Loucy (cell line): ENCODE measurements around the gene FAM107B.

Source experiments
- H2AFZ ChIP-seq: fragments of 200-600 bp; sonication (generic); 2 replicates; pipeline ENCODE4 v1.6.0; 2016; ENCODE audit warnings: antibody characterized with exemption, mild to moderate bottlenecking, low read length, moderate library complexity
- H3F3A ChIP-seq: fragments of 200-600 bp; 2 replicates; pipeline ENCODE4 v1.6.0; 2016; ENCODE audit warnings: antibody characterized with exemption, low read depth, mild to moderate bottlenecking
- H3K27me3 ChIP-seq: fragments of 200-600 bp; sonication (generic); 2 replicates; pipeline ENCODE4 v1.6.1; 2014; ENCODE audit warnings: low read length, mild to moderate bottlenecking; ENCODE audit not compliant: insufficient read depth, poor library complexity, severe bottlenecking
- H3K36me3 ChIP-seq: fragments of 200-600 bp; sonication (generic); 2 replicates; pipeline ENCODE4 v1.6.1; 2016; ENCODE audit warnings: low read length; ENCODE audit not compliant: insufficient read depth
- H3K4me1 ChIP-seq: fragments of 200-600 bp; sonication (generic); 2 replicates; pipeline ENCODE4 v1.5.1; 2014; ENCODE audit warnings: low read length, mild to moderate bottlenecking; ENCODE audit not compliant: insufficient read depth, poor library complexity, severe bottlenecking
- H3K4me2 ChIP-seq: fragments of 200-600 bp; sonication (generic); 2 replicates; pipeline ENCODE4 v1.6.0; 2014; ENCODE audit warnings: antibody characterized with exemption, low read length, low read depth, mild to moderate bottlenecking; ENCODE audit not compliant: poor library complexity, severe bottlenecking
- H3K4me3 ChIP-seq: fragments of 200-600 bp; sonication (generic); 2 replicates; pipeline ENCODE4 v1.5.1; 2014; ENCODE audit warnings: low read length, mild to moderate bottlenecking, mixed read lengths; ENCODE audit not compliant: poor library complexity, severe bottlenecking
- H3K79me2 ChIP-seq: fragments of 200-600 bp; sonication (generic); 2 replicates; pipeline ENCODE4 v1.6.1; 2014; ENCODE audit warnings: low read length; ENCODE audit not compliant: insufficient read depth
- H3K9ac ChIP-seq: fragments of 200-600 bp; sonication (generic); 2 replicates; pipeline ENCODE4 v1.6.0; 2014; ENCODE audit warnings: mild to moderate bottlenecking, low read depth, low read length, moderate library complexity; ENCODE audit not compliant: poor library complexity, severe bottlenecking
- H3K9me2 ChIP-seq: fragments of 200-600 bp; sonication (generic); replicated peaks from 2 replicates; pipeline ENCODE4 v1.6.1; 2016; ENCODE audit warnings: low read depth, low read length, mixed read lengths
- H3K9me3 ChIP-seq: fragments of 200-600 bp; sonication (generic); 2 replicates; pipeline ENCODE4 v1.6.1; 2014; ENCODE audit warnings: mild to moderate bottlenecking, antibody characterized with exemption, low read length, low read depth; ENCODE audit not compliant: insufficient read depth
- H4K20me1 ChIP-seq: fragments of 200-600 bp; sonication (generic); 2 replicates; pipeline ENCODE4 v1.6.0; 2014; ENCODE audit warnings: antibody characterized with exemption, low read length, mild to moderate bottlenecking; ENCODE audit not compliant: insufficient read depth, poor library complexity, severe bottlenecking
- EZH2phosphoT487 ChIP-seq: fragments of 200-600 bp; IDR thresholded peaks from 2 replicates; pipeline ENCODE4 v1.6.1; 2018; ENCODE audit warnings: antibody characterized with exemption, mild to moderate bottlenecking, moderate library complexity, borderline replicate concordance
- TF ChIP-seq, protein P1 (sequence below): fragments of 200-600 bp; sonication (generic); conservative IDR thresholded peaks from 2 replicates; pipeline ENCODE4 v1.5.1; 2014; ENCODE audit warnings: mild to moderate bottlenecking, antibody characterized with exemption, low read length

The FAM107B gene

DNA sequence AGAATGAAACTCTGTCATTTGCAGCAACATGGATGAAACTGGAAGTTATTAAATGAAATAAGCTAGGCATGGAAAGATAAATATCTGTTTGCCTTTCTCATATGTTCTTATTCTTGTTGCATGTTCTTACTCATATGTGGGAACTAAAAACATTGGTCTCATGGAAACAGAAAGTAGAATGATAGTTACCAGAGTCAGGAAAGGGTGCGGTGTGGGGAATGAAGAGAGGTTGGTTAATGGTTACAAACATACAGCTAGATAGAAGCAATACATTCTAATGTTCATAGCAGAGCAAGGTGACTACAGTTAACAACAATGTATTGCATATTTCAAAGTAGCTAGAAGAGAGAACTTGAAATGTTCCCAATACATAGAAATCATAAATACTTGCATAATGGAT lies 105.1 kb downstream of the FAM107B start:
- Histone ChIP-seq H3K4me1 (no peaks in the 10 kb centered on the region), H4K20me1 (no peaks in the 10 kb centered on the region)

DNA sequence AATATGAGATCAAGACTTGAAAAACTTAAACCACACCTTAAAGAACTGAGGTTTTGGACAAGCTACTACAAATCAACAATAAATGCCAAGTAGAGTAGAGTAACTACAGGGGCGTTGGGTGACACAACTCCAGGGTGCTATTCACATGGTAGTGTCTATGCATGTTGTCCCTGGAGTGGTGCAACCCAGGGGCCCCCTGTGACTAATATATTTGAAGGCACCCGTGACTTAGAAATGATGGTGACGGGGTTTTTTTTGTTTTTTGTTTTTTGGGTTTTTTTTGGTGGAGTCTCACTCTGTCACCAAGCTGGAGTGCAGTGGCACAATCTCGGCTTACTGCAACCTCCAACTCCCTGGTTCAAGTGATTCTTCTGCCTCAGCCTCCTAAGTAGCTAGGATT lies 106.9 kb downstream of the FAM107B start:
- Histone ChIP-seq H3K36me3 (no peaks in the 10 kb centered on the region), H3K9me2 (no peaks in the 10 kb centered on the region), H3K4me3 (no peak overlapping the region), H4K20me1 (no peaks in the 10 kb centered on the region), H3K4me2 (no peak overlapping the region), H3F3A (no peaks in the 10 kb centered on the region), H3K9ac (no peak overlapping the region), H3K27me3 (no peaks in the 10 kb centered on the region), H2AFZ (no peak overlapping the region), H3K4me1 (no peaks in the 10 kb centered on the region), H3K79me2 (no peaks in the 10 kb centered on the region), H3K9me3 (no peaks in the 10 kb centered on the region; the same call in 1 of the 2 replicates)
- TF ChIP-seq, protein P1, sequence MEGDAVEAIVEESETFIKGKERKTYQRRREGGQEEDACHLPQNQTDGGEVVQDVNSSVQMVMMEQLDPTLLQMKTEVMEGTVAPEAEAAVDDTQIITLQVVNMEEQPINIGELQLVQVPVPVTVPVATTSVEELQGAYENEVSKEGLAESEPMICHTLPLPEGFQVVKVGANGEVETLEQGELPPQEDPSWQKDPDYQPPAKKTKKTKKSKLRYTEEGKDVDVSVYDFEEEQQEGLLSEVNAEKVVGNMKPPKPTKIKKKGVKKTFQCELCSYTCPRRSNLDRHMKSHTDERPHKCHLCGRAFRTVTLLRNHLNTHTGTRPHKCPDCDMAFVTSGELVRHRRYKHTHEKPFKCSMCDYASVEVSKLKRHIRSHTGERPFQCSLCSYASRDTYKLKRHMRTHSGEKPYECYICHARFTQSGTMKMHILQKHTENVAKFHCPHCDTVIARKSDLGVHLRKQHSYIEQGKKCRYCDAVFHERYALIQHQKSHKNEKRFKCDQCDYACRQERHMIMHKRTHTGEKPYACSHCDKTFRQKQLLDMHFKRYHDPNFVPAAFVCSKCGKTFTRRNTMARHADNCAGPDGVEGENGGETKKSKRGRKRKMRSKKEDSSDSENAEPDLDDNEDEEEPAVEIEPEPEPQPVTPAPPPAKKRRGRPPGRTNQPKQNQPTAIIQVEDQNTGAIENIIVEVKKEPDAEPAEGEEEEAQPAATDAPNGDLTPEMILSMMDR, result no peak

More for the DNA sequence above, 105.1 kb downstream of the FAM107B start:
- Histone ChIP-seq H3K9me3 (no peaks in the 10 kb centered on the region; the same call in 1 of the 2 replicates), H3K79me2 (no peaks in the 10 kb centered on the region), H3K4me2 (no peak overlapping the region), H2AFZ (no peak overlapping the region), H3K4me3 (no peak overlapping the region), H3K9me2 (no peaks in the 10 kb centered on the region), H3K36me3 (no peaks in the 10 kb centered on the region), H3K27me3 (no peaks in the 10 kb centered on the region), H3F3A (no peaks in the 10 kb centered on the region), H3K9ac (no peak overlapping the region)
- TF ChIP-seq, protein P1, result no peak

DNA sequence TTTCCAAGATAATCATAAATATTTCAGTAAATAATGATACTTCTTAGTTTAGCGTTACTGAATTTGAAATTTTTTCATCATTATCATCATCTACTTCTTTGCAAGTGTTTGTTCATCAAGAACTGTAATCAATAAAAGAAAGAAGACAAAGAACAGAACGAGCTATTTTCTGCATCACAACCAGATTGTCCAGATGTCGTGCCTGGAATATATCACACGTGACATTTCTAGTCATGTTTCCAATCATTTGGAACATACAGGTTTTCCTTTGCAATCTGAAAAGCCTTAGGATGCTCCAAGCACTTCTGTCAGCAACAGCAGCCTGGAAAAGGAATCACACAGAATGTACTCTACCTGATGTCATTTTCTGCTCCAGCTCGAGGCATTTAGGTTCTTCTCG lies 107.4 kb downstream of the FAM107B start:
- Histone ChIP-seq H3K4me1 (no peaks in the 10 kb centered on the region), H3K27me3 (no peaks in the 10 kb centered on the region), H3K9me2 (no peaks in the 10 kb centered on the region), H3K9ac (no peak overlapping the region), H3K9me3 (no peaks in the 10 kb centered on the region; the same call in 1 of the 2 replicates), H3K4me2 (no peak overlapping the region), H3K4me3 (no peak overlapping the region), H3K36me3 (no peaks in the 10 kb centered on the region), H3K79me2 (no peaks in the 10 kb centered on the region), H4K20me1 (no peaks in the 10 kb centered on the region), H2AFZ (no peak overlapping the region), H3F3A (no peaks in the 10 kb centered on the region)
- TF ChIP-seq, protein P1, result no peak
- TF ChIP-seq EZH2phosphoT487, result no peak
